ENCODE results near the gene KDM4C.

- TF ChIP-seq POLR2A (IDR thresholded peaks at IDR 0.05) (no peak), CTCF (IDR thresholded peaks at IDR 0.05) (no peak)
Measured at GRCh38 chr9:6943293-6943692, 185.5 kb downstream of the KDM4C start.

All from heart left ventricle (tissue), 13 donors.